WTC11 (cell line): Measurements from ENCODE around the gene MBD3. TPM values are rescaled to one million over a fixed set of nuclear protein-coding genes. Genes with fewer than 3 reads are reported as not detected.

Source experiments
- ATAC-seq: fragments of 200-7000 bp; cut with Tn5 transposase; 2 replicates; pipeline ENCODE4 v1.10.0; 2021; ENCODE audit warnings: mild to moderate bottlenecking, moderate library complexity
- CTCF ChIA-PET: fragments of 300-600 bp; sonication (Branson Sonifier 250); formaldehyde crosslinking; loops from one replicate; lab custom pipeline; 2021; ENCODE audit warnings: antibody characterized with exemption; lab: Charles Lee
- POLR2A ChIA-PET: fragments of 350-600 bp; sonication (Branson Sonifier 250); formaldehyde crosslinking; loops from one replicate; lab custom pipeline; 2021; ENCODE audit warnings: antibody characterized with exemption; lab: Charles Lee
- DNase-seq: peaks from one replicate; pipeline ENCODE4 v3.0.0; 2021; ENCODE audit warnings: low spot score
- H3K27ac Mint-ChIP-seq: 2 replicates; pipeline ENCODE4 v1.8.0; 2021; ENCODE audit warnings: mixed read lengths
- H3K27me3 Mint-ChIP-seq: 2 replicates; pipeline ENCODE4 v1.8.0; 2021; ENCODE audit warnings: low read depth, mild to moderate bottlenecking, moderate library complexity, mixed read lengths
- H3K36me3 Mint-ChIP-seq: 2 replicates; pipeline ENCODE4 v1.8.0; 2021; ENCODE audit warnings: mixed read lengths
- H3K4me1 Mint-ChIP-seq: 2 replicates; pipeline ENCODE4 v1.8.0; 2022; ENCODE audit warnings: mixed read lengths
- H3K4me3 Mint-ChIP-seq: 2 replicates; pipeline ENCODE4 v1.8.0; 2021; ENCODE audit warnings: mild to moderate bottlenecking, moderate library complexity, mixed read lengths
- H3K9me3 Mint-ChIP-seq: 2 replicates; pipeline ENCODE4 v1.8.0; 2021; ENCODE audit warnings: mixed read lengths
- ATF1 ChIP-seq: sonication (generic); formaldehyde crosslinking; IDR thresholded peaks from 2 replicates; pipeline ENCODE4 v1.8.1; 2023; ENCODE audit warnings: mild to moderate bottlenecking, moderate library complexity, missing genetic modification reagents
- EMX1 ChIP-seq: fragments of 250-450 bp; sonication (Bioruptor Pico); IDR thresholded peaks from 2 replicates; pipeline ENCODE4 v1.8.0; 2021; ENCODE audit warnings: mild to moderate bottlenecking
- ETV6 ChIP-seq: sonication (generic); formaldehyde crosslinking; IDR thresholded peaks from 2 replicates; pipeline ENCODE4 v1.8.1; 2022; ENCODE audit warnings: mild to moderate bottlenecking, missing genetic modification reagents
- FOXJ3 ChIP-seq: sonication (generic); formaldehyde crosslinking; IDR thresholded peaks from 2 replicates; pipeline ENCODE4 v1.9.0; 2021; ENCODE audit warnings: missing genetic modification reagents, mild to moderate bottlenecking, borderline replicate concordance
- GRHL2 ChIP-seq: fragments of 250-450 bp; sonication (Bioruptor Pico); IDR thresholded peaks from 2 replicates; pipeline ENCODE4 v1.8.0; 2022; ENCODE audit warnings: mild to moderate bottlenecking, moderate library complexity; ENCODE audit not compliant: insufficient replicate concordance, severe bottlenecking
- IRF2 ChIP-seq: sonication (generic); formaldehyde crosslinking; IDR thresholded peaks from 2 replicates; pipeline ENCODE4 v1.8.0; 2022; ENCODE audit warnings: low read depth, missing genetic modification reagents, borderline replicate concordance
- JAZF1 ChIP-seq: fragments of 250-450 bp; sonication (Bioruptor Pico); IDR thresholded peaks from 2 replicates; pipeline ENCODE4 v1.9.0; 2021; ENCODE audit warnings: moderate library complexity, mild to moderate bottlenecking, inconsistent platforms
- KAT7 ChIP-seq: sonication (generic); formaldehyde crosslinking; IDR thresholded peaks from 2 replicates; pipeline ENCODE4 v1.8.1; 2023; ENCODE audit warnings: missing genetic modification reagents, mild to moderate bottlenecking, borderline replicate concordance
- MXD4 ChIP-seq: fragments of 250-450 bp; sonication (Bioruptor Pico); IDR thresholded peaks from 2 replicates; pipeline ENCODE4 v1.8.0; 2021; ENCODE audit warnings: mild to moderate bottlenecking, moderate library complexity, borderline replicate concordance
- NFATC4 ChIP-seq: fragments of 250-450 bp; sonication (Bioruptor Pico); IDR thresholded peaks from 2 replicates; pipeline ENCODE4 v1.9.0; 2021; ENCODE audit warnings: mild to moderate bottlenecking
- NR1H2 ChIP-seq: sonication (generic); formaldehyde crosslinking; IDR thresholded peaks from 2 replicates; pipeline ENCODE4 v1.9.0; 2021; ENCODE audit warnings: mild to moderate bottlenecking, moderate library complexity, missing genetic modification reagents
- OVOL2 ChIP-seq: fragments of 250-450 bp; sonication (Bioruptor Pico); IDR thresholded peaks from 2 replicates; pipeline ENCODE4 v1.9.0; 2021; ENCODE audit warnings: mild to moderate bottlenecking, borderline replicate concordance
- TEAD4 ChIP-seq: sonication (generic); formaldehyde crosslinking; IDR thresholded peaks from 2 replicates; pipeline ENCODE4 v1.8.0; 2022; ENCODE audit warnings: mild to moderate bottlenecking, missing genetic modification reagents
- ZNF138 ChIP-seq: sonication (generic); formaldehyde crosslinking; conservative IDR thresholded peaks from 2 replicates; pipeline ENCODE4 v1.8.1; 2022; ENCODE audit warnings: mild to moderate bottlenecking, moderate library complexity, missing genetic modification reagents
- ZNF219 ChIP-seq: sonication (generic); formaldehyde crosslinking; IDR thresholded peaks from 2 replicates; pipeline ENCODE4 v1.8.0; 2023; ENCODE audit warnings: missing genetic modification reagents, mild to moderate bottlenecking, borderline replicate concordance
- ZNF396 ChIP-seq: fragments of 250-450 bp; sonication (Bioruptor Pico); IDR thresholded peaks from 2 replicates; pipeline ENCODE4 v1.8.0; 2021; ENCODE audit warnings: mild to moderate bottlenecking, moderate library complexity, borderline replicate concordance
- ZNF416 ChIP-seq: fragments of 250-450 bp; sonication (Bioruptor Pico); IDR thresholded peaks from 2 replicates; pipeline ENCODE4 v1.9.0; 2021; ENCODE audit warnings: mild to moderate bottlenecking, inconsistent platforms
- total RNA-seq: library from RNA; stranded (reverse); gene quantifications from 3 replicates; pipeline ENCODE4 v1.2.3, GENCODE V29; 2021
- TF ChIP-seq, protein P1 (sequence below): sonication (generic); formaldehyde crosslinking; IDR thresholded peaks from 2 replicates; pipeline ENCODE4 v1.8.1; 2022; ENCODE audit warnings: mild to moderate bottlenecking, moderate library complexity, missing genetic modification reagents
- TF ChIP-seq, protein P2 (sequence below): sonication (generic); formaldehyde crosslinking; IDR thresholded peaks from 2 replicates; pipeline ENCODE4 v1.8.0; 2022; ENCODE audit warnings: mild to moderate bottlenecking, missing genetic modification reagents
- TF ChIP-seq, protein P3 (sequence below): fragments of 250-450 bp; sonication (Bioruptor Pico); IDR thresholded peaks from 2 replicates; pipeline ENCODE4 v1.8.0; 2021; ENCODE audit warnings: mild to moderate bottlenecking
- TF ChIP-seq, protein P4 (sequence below): sonication (generic); formaldehyde crosslinking; IDR thresholded peaks from 2 replicates; pipeline ENCODE4 v1.8.1; 2023; ENCODE audit warnings: mild to moderate bottlenecking, missing genetic modification reagents
- TF ChIP-seq, protein P5 (sequence below): sonication (generic); formaldehyde crosslinking; IDR thresholded peaks from 2 replicates; pipeline ENCODE4 v1.8.1; 2022; ENCODE audit warnings: low read depth, mild to moderate bottlenecking, moderate library complexity, missing genetic modification reagents, borderline replicate concordance
- TF ChIP-seq, protein P6 (sequence below): sonication (generic); formaldehyde crosslinking; IDR thresholded peaks from 2 replicates; pipeline ENCODE4 v1.8.0; 2022; ENCODE audit warnings: mild to moderate bottlenecking, missing genetic modification reagents
- TF ChIP-seq, protein P7 (sequence below): sonication (generic); formaldehyde crosslinking; IDR thresholded peaks from 2 replicates; pipeline ENCODE4 v1.8.1; 2023; ENCODE audit warnings: mild to moderate bottlenecking, missing genetic modification reagents, moderate library complexity
- TF ChIP-seq, protein P8 (sequence below): sonication (generic); formaldehyde crosslinking; IDR thresholded peaks from 2 replicates; pipeline ENCODE4 v1.8.0; 2022; ENCODE audit warnings: mild to moderate bottlenecking, missing genetic modification reagents

MBD3 gene
- total RNA-seq, 1 experiment from 2014 or later: 90.2 TPM

DNA sequence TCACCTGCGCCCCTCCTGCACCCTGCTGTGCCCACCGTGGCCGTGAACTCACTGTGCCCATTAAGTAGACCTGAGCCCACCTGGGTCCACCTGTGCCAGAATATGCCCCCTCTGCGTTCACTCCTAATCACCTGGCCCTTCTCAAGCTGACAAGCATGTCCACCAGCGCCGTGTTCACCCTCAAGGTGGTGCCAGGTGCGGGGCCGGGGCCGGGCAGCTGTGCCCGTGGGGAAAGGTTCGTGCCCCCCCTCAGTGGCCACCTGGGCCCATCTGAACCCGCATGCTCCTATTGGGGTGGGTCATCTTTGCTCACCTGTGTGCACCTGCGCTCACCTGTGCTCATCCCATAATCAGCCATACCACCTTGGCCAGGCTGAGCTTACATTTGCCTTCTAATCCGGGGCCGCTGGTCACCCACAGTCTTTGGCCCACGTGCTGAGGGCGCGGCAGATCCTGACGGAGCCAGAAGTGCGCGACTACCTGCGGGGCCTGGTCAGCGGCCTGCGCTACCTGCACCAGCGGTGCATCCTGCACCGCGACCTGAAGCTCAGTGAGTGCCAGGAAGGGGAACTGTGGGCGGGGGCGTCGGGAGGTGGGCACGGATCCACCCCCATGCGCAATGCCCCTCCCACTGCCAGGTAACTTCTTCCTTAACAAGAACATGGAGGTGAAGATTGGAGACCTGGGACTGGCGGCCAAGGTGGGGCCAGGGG, 66.4 kb downstream of the MBD3 start:
- no peak for DNase-seq
- H3K27me3 Mint-ChIP-seq: peaks cover 48% of the 10 kb centered on the region
- no peaks in the 10 kb centered on the region for H3K36me3 Mint-ChIP-seq
- no peak overlapping the region for H3K27ac Mint-ChIP-seq
- H3K4me3 Mint-ChIP-seq: no peak overlapping the region
- H3K9me3 Mint-ChIP-seq: no peaks in the 10 kb centered on the region
- TF ChIP-seq KAT7 (CRISPR knock-in tag) (no peak), ZNF138 (CRISPR knock-in tag) (no peak), ATF1 (CRISPR knock-in tag) (no peak), ETV6 (CRISPR knock-in tag) (no peak)
- TF ChIP-seq, protein P1, sequence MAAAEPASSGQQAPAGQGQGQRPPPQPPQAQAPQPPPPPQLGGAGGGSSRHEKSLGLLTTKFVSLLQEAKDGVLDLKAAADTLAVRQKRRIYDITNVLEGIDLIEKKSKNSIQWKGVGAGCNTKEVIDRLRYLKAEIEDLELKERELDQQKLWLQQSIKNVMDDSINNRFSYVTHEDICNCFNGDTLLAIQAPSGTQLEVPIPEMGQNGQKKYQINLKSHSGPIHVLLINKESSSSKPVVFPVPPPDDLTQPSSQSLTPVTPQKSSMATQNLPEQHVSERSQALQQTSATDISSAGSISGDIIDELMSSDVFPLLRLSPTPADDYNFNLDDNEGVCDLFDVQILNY (CRISPR knock-in tag): no peak
- TF ChIP-seq, protein P2, sequence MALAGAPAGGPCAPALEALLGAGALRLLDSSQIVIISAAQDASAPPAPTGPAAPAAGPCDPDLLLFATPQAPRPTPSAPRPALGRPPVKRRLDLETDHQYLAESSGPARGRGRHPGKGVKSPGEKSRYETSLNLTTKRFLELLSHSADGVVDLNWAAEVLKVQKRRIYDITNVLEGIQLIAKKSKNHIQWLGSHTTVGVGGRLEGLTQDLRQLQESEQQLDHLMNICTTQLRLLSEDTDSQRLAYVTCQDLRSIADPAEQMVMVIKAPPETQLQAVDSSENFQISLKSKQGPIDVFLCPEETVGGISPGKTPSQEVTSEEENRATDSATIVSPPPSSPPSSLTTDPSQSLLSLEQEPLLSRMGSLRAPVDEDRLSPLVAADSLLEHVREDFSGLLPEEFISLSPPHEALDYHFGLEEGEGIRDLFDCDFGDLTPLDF (CRISPR knock-in tag): no peak
- TF ChIP-seq, protein P3, sequence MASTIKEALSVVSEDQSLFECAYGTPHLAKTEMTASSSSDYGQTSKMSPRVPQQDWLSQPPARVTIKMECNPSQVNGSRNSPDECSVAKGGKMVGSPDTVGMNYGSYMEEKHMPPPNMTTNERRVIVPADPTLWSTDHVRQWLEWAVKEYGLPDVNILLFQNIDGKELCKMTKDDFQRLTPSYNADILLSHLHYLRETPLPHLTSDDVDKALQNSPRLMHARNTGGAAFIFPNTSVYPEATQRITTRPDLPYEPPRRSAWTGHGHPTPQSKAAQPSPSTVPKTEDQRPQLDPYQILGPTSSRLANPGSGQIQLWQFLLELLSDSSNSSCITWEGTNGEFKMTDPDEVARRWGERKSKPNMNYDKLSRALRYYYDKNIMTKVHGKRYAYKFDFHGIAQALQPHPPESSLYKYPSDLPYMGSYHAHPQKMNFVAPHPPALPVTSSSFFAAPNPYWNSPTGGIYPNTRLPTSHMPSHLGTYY (CRISPR knock-in tag): no peak
- TF ChIP-seq, protein P4, sequence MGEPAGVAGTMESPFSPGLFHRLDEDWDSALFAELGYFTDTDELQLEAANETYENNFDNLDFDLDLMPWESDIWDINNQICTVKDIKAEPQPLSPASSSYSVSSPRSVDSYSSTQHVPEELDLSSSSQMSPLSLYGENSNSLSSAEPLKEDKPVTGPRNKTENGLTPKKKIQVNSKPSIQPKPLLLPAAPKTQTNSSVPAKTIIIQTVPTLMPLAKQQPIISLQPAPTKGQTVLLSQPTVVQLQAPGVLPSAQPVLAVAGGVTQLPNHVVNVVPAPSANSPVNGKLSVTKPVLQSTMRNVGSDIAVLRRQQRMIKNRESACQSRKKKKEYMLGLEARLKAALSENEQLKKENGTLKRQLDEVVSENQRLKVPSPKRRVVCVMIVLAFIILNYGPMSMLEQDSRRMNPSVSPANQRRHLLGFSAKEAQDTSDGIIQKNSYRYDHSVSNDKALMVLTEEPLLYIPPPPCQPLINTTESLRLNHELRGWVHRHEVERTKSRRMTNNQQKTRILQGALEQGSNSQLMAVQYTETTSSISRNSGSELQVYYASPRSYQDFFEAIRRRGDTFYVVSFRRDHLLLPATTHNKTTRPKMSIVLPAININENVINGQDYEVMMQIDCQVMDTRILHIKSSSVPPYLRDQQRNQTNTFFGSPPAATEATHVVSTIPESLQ (CRISPR knock-in tag): no peak
- no peak for ATAC-seq
- ChIA-PET POLR2A (no interaction called here), CTCF (interaction anchor here (1.2 kb wide), 1 partner anchor 20 kb away, joined by 4 read pairs; no protein-coding TSS in a partner anchor)
- peaks cover 5% of the 10 kb centered on the region for H3K4me1 Mint-ChIP-seq

DNA sequence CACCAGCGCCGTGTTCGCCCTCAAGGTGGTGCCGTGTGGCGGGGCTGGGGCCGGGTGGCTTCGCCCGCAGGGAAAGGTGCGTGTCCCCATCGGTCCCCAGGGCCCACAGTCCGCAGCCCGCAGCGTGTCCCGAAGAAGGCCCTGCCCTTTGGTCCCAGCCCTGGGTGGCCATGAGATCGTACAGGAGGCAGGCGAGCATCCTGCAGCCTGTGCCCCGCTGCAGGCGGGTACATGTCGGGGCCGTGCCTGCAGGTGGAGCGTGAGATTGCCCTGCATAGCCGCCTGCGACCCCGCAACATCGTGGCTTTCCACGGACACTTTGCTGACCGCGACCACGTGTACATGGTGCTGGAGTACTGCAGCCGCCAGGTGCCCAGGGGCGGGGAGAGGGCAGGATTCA, 67.3 kb downstream of the MBD3 start:
- peaks cover 48% of the 10 kb centered on the region for H3K27me3 Mint-ChIP-seq
- no peak for ATAC-seq
- CTCF ChIA-PET: interaction anchor here (1.2 kb wide), 1 partner anchor 21 kb away, joined by 4 read pairs; no protein-coding TSS in a partner anchor

More for the DNA sequence above, 67.3 kb downstream of the MBD3 start:
- no peak for DNase-seq
- peaks cover 5% of the 10 kb centered on the region for H3K4me1 Mint-ChIP-seq
- TF ChIP-seq TEAD4 (no peak), ZNF416 (CRISPR knock-in tag) (no peak), NR1H2 (CRISPR knock-in tag) (no peak), KAT7 (CRISPR knock-in tag) (no peak), ZNF396 (CRISPR knock-in tag) (no peak), FOXJ3 (CRISPR knock-in tag) (no peak), EMX1 (no peak), IRF2 (no peak), JAZF1 (CRISPR knock-in tag) (no peak), GRHL2 (no peak), OVOL2 (CRISPR knock-in tag) (no peak), ZNF219 (no peak), MXD4 (no peak), NFATC4 (CRISPR knock-in tag) (no peak)
- TF ChIP-seq, protein P5, sequence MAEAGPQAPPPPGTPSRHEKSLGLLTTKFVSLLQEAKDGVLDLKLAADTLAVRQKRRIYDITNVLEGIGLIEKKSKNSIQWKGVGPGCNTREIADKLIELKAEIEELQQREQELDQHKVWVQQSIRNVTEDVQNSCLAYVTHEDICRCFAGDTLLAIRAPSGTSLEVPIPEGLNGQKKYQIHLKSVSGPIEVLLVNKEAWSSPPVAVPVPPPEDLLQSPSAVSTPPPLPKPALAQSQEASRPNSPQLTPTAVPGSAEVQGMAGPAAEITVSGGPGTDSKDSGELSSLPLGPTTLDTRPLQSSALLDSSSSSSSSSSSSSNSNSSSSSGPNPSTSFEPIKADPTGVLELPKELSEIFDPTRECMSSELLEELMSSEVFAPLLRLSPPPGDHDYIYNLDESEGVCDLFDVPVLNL: no peak
- TF ChIP-seq, protein P6, sequence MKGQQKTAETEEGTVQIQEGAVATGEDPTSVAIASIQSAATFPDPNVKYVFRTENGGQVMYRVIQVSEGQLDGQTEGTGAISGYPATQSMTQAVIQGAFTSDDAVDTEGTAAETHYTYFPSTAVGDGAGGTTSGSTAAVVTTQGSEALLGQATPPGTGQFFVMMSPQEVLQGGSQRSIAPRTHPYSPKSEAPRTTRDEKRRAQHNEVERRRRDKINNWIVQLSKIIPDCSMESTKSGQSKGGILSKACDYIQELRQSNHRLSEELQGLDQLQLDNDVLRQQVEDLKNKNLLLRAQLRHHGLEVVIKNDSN (CRISPR knock-in tag): no peak
- TF ChIP-seq, protein P7, sequence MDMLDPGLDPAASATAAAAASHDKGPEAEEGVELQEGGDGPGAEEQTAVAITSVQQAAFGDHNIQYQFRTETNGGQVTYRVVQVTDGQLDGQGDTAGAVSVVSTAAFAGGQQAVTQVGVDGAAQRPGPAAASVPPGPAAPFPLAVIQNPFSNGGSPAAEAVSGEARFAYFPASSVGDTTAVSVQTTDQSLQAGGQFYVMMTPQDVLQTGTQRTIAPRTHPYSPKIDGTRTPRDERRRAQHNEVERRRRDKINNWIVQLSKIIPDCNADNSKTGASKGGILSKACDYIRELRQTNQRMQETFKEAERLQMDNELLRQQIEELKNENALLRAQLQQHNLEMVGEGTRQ (CRISPR knock-in tag): no peak
- TF ChIP-seq, protein P8, sequence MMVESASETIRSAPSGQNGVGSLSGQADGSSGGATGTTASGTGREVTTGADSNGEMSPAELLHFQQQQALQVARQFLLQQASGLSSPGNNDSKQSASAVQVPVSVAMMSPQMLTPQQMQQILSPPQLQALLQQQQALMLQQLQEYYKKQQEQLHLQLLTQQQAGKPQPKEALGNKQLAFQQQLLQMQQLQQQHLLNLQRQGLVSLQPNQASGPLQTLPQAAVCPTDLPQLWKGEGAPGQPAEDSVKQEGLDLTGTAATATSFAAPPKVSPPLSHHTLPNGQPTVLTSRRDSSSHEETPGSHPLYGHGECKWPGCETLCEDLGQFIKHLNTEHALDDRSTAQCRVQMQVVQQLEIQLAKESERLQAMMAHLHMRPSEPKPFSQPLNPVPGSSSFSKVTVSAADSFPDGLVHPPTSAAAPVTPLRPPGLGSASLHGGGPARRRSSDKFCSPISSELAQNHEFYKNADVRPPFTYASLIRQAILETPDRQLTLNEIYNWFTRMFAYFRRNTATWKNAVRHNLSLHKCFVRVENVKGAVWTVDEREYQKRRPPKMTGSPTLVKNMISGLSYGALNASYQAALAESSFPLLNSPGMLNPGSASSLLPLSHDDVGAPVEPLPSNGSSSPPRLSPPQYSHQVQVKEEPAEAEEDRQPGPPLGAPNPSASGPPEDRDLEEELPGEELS (CRISPR knock-in tag): no peak
- TF ChIP-seq, all 79 proteins: peak for 0
- no peaks in the 10 kb centered on the region for H3K36me3 Mint-ChIP-seq
- H3K4me3 Mint-ChIP-seq: peak overlapping the region; percentile 68
- H3K9me3 Mint-ChIP-seq: no peaks in the 10 kb centered on the region
- no peak overlapping the region for H3K27ac Mint-ChIP-seq
- POLR2A ChIA-PET: no interaction called here
